HepG2 (cell line): ENCODE results near the gene MAP2K5. TPM values are rescaled to one million over a fixed set of nuclear protein-coding genes. Genes with fewer than 3 reads are reported as not detected.

Experiments used
- ATAC-seq: fragments of 200-7000 bp; cut with Tn5 transposase; 3 replicates; pipeline ENCODE4 v1.9.1; 2020; ENCODE audit warnings: mild to moderate bottlenecking, moderate library complexity
- BruUV-seq: library from RNA; stranded (reverse); fragments of 400-500 nt; replicated peaks from 2 replicates; lab custom pipeline; 2021; lab: Mats Ljungman, UMichigan
- CTCF ChIA-PET: fragments of 300-600 bp; formaldehyde crosslinking; extraction: SDS; loops from one replicate; lab custom pipeline; 2021; ENCODE audit warnings: low total read pairs, inconsistent platforms, low intra/inter-chr PET ratio; lab: Yijun Ruan, JAX
- POLR2A ChIA-PET: fragments of 350-600 bp; sonication (Branson Sonifier 250); formaldehyde crosslinking; loops from one replicate; lab custom pipeline; 2020; ENCODE audit warnings: antibody characterized with exemption, inconsistent platforms; lab: Yijun Ruan, JAX
- DNase-seq: peaks from one replicate; pipeline ENCODE4 v3.0.0-alpha.2; 2015; ENCODE audit warnings: low spot score
- FAIRE-seq: peaks from 3 replicates; lab custom pipeline; 2011; peaks lifted over from hg19 to GRCh38; lab: Jason Lieb, UNC
- H2AFZ ChIP-seq: one replicate; pipeline ENCODE4 v1.6.1; 2011; ENCODE audit warnings: low read length, inconsistent platforms
- H3K27ac ChIP-seq: fragments of 300-600 bp; 3 replicates; pipeline ENCODE4 v1.8.0; 2011; ENCODE audit warnings: mixed run types, mild to moderate bottlenecking, mixed read lengths, low read length, inconsistent platforms; ENCODE audit not compliant: insufficient read depth; ENCODE audit errors: extremely low read length
- H3K27me3 ChIP-seq, 2 experiments: fragments of 200-600 bp in 1 of 2; 2 replicates in 1 of 2; 3 replicates in 1 of 2; pipeline versions ENCODE4 v1.6.0 to v1.8.0; 2011; ENCODE audit warnings: low read length in 2 of 2, mild to moderate bottlenecking in 2 of 2, moderate library complexity in 2 of 2, inconsistent platforms in 1 of 2; ENCODE audit not compliant: insufficient read depth in 2 of 2, control insufficient read depth in 1 of 2
- H3K36me3 ChIP-seq, 2 experiments: fragments of 200-600 bp in 1 of 2; replicated peaks in 1 of 2; 2 replicates in 1 of 2; 3 replicates in 1 of 2; pipeline versions ENCODE4 v1.5.1 to v1.8.0; 2011; ENCODE audit warnings: low read length in 2 of 2, inconsistent platforms in 1 of 2; ENCODE audit not compliant: insufficient read depth in 2 of 2, control insufficient read depth in 1 of 2
- H3K4me1 ChIP-seq: 2 replicates; pipeline ENCODE4 v1.5.1; 2012; ENCODE audit warnings: low read length, inconsistent platforms; ENCODE audit not compliant: insufficient read depth
- H3K4me2 ChIP-seq: 2 replicates; pipeline ENCODE4 v1.6.0; 2011; ENCODE audit warnings: low read depth, low read length, inconsistent platforms
- H3K4me3 ChIP-seq, 3 experiments: fragments of 200-600 bp in 1 of 3; sonication (generic), shearing (Covaris generic) in 1 of 3; replicated peaks in 1 of 3; 2 replicates each; pipeline ENCODE4 v1.5.1; 2011 to 2016; ENCODE audit warnings: low read length in 3 of 3, inconsistent platforms in 2 of 3, low read depth in 2 of 3, mild to moderate bottlenecking in 2 of 3, control low read depth in 1 of 3, mixed read lengths in 1 of 3; ENCODE audit not compliant: insufficient read depth in 1 of 3
- H3K79me2 ChIP-seq: one replicate; pipeline ENCODE4 v1.6.1; 2011; ENCODE audit warnings: low read length, inconsistent platforms; ENCODE audit not compliant: insufficient read depth
- H3K9ac ChIP-seq: 2 replicates; pipeline ENCODE4 v1.6.0; 2011; ENCODE audit warnings: mild to moderate bottlenecking, low read depth, low read length, inconsistent platforms; ENCODE audit not compliant: insufficient read depth
- H3K9me3 ChIP-seq: 2 replicates; pipeline ENCODE4 v1.5.1; 2012; ENCODE audit warnings: mild to moderate bottlenecking, low read length
- H4K20me1 ChIP-seq: 2 replicates; pipeline ENCODE4 v1.6.0; 2011; ENCODE audit warnings: inconsistent platforms, mild to moderate bottlenecking, low read length, moderate library complexity; ENCODE audit not compliant: insufficient read depth
- AGO1 ChIP-seq: fragments of 200-400 bp; formaldehyde crosslinking; IDR thresholded peaks from 2 replicates; pipeline ENCODE4 v1.6.1; 2017; ENCODE audit warnings: mild to moderate bottlenecking, low read depth, low read length, moderate library complexity; ENCODE audit not compliant: poor library complexity, severe bottlenecking
- HOXA9 ChIP-seq: sonication (generic); formaldehyde crosslinking; IDR thresholded peaks from 2 replicates; pipeline ENCODE4 v1.8.1; 2022; ENCODE audit warnings: missing genetic modification reagents, mild to moderate bottlenecking, moderate library complexity, borderline replicate concordance
- JUND ChIP-seq: sonication (generic); formaldehyde crosslinking; IDR thresholded peaks from 2 replicates; pipeline ENCODE4 v1.8.0; 2022; ENCODE audit warnings: mild to moderate bottlenecking, missing genetic modification reagents
- NBN ChIP-seq: fragments of 450-650 bp; conservative IDR thresholded peaks from 2 replicates; pipeline ENCODE4 v1.6.1; 2017
- TOPORS ChIP-seq: sonication (generic); formaldehyde crosslinking; IDR thresholded peaks from 2 replicates; pipeline ENCODE4 v1.8.0; 2023; ENCODE audit warnings: mild to moderate bottlenecking, missing genetic modification reagents
- WGBS: methylation state at CpG from one replicate; pipeline ENCODE4 v1.1.6; 2017; ENCODE audit warnings: low lambda C conversion rate; 5-methylcytosine and 5-hydroxymethylcytosine counted together
- in situ Hi-C: cut with HindIII; loops from 2 replicates; pipeline ENCODE4 v1.10.0; 2017; ENCODE audit warnings: low pct_unique_long_range_greater_than_20kb; ENCODE audit not compliant: extremely low pct_ligation_motif_present
- intact Hi-C: fragments of 100-400 bp; cut with micrococcal nuclease; formaldehyde crosslinking; loops from one replicate; pipeline ENCODE4 v1.10.0; 2022; ENCODE audit not compliant: unreplicated experiment
- polyA plus RNA-seq, 8 experiments: library from polyadenylated mRNA; depleted of rRNA in 3 of 8; stranded (reverse) in 7 of 8; unstranded in 1 of 8; fragments of >200 nt; fragmentation: Illumina TruSeq in 4 of 8; extraction: Trizol in 4 of 8; gene quantifications; 2 replicates each; pipeline versions ENCODE4 v1.2.1 to v1.2.3, GENCODE V29; 2011 to 2016; ENCODE audit warnings: low read depth in 4 of 8, missing spikeins in 1 of 8, mixed read lengths in 1 of 8; ENCODE audit not compliant: insufficient read depth in 1 of 8
- total RNA-seq, 5 experiments: library from RNA; depleted of rRNA; stranded (reverse); fragments of >200 nt; fragmentation: Illumina TruSeq; extraction: Trizol; gene quantifications; 2 replicates each; pipeline ENCODE4 v1.2.3, GENCODE V29; 2016; ENCODE audit warnings: low read depth in 1 of 5
- TF ChIP-seq, protein P1 (sequence below): sonication (generic); formaldehyde crosslinking; IDR thresholded peaks from 2 replicates; pipeline ENCODE4 v1.4.0; 2020; ENCODE audit warnings: missing genetic modification reagents
- TF ChIP-seq, protein P2 (sequence below): sonication (generic); formaldehyde crosslinking; IDR thresholded peaks from 2 replicates; pipeline ENCODE4 v1.8.1; 2023; ENCODE audit warnings: mild to moderate bottlenecking, missing genetic modification reagents
- TF ChIP-seq, protein P3 (sequence below): sonication (generic); formaldehyde crosslinking; IDR thresholded peaks from 2 replicates; pipeline ENCODE4 v1.4.0; 2020; ENCODE audit warnings: missing genetic modification reagents

Gene MAP2K5
- total and polyA plus RNA-seq, 2 of the 13 experiments (the other 11 are each of a cell fraction or from before 2014, with no cell fraction given), result 4.0 to 4.3 TPM

DNA sequence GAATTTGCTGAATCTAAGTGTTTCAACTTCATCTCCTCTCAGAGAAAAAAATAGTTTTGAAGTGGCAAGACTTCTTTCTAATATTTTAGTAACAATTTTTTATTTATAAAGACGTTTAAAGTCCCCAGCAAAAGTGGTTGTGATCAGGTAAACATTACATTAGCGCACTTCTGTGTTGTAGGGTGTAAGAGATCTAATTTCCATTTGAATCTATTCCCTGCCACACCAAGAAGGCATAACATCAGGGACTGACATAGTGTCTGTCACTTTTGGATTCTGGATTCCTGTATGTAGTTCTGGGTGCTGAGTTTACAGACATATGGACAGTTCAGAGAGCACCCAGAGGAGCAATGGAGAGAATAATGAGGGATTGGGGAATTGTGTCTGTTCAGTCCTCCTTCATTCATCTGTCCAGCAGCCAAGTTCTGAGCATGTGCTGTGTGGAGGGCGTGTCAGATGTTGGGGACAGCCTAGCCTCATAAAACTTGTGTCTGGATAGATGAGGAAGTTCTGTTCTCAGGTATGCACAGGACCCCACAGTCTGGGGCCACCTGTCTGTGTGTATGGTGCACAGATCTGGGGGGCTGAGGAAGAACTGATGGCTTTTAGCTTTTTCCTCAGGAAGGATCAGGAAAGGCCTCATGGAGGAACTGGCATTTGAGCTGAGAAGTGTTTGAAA is 65.6 kb downstream of the MAP2K5 start:
- Histone ChIP-seq H3K36me3 (no peaks in the 10 kb centered on the region), H3K4me2 (no peak overlapping the region)
- TF ChIP-seq AGO1, result no peak
- no peak for TF ChIP-seq HOXA9 (CRISPR knock-in tag)
- TF ChIP-seq, protein P1, sequence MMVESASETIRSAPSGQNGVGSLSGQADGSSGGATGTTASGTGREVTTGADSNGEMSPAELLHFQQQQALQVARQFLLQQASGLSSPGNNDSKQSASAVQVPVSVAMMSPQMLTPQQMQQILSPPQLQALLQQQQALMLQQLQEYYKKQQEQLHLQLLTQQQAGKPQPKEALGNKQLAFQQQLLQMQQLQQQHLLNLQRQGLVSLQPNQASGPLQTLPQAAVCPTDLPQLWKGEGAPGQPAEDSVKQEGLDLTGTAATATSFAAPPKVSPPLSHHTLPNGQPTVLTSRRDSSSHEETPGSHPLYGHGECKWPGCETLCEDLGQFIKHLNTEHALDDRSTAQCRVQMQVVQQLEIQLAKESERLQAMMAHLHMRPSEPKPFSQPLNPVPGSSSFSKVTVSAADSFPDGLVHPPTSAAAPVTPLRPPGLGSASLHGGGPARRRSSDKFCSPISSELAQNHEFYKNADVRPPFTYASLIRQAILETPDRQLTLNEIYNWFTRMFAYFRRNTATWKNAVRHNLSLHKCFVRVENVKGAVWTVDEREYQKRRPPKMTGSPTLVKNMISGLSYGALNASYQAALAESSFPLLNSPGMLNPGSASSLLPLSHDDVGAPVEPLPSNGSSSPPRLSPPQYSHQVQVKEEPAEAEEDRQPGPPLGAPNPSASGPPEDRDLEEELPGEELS (CRISPR knock-in tag), result no peak
- TF ChIP-seq, protein P2, sequence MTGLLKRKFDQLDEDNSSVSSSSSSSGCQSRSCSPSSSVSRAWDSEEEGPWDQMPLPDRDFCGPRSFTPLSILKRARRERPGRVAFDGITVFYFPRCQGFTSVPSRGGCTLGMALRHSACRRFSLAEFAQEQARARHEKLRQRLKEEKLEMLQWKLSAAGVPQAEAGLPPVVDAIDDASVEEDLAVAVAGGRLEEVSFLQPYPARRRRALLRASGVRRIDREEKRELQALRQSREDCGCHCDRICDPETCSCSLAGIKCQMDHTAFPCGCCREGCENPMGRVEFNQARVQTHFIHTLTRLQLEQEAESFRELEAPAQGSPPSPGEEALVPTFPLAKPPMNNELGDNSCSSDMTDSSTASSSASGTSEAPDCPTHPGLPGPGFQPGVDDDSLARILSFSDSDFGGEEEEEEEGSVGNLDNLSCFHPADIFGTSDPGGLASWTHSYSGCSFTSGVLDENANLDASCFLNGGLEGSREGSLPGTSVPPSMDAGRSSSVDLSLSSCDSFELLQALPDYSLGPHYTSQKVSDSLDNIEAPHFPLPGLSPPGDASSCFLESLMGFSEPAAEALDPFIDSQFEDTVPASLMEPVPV, result no peak
- no peak for TF ChIP-seq JUND (CRISPR knock-in tag)
- TF ChIP-seq, protein P3, sequence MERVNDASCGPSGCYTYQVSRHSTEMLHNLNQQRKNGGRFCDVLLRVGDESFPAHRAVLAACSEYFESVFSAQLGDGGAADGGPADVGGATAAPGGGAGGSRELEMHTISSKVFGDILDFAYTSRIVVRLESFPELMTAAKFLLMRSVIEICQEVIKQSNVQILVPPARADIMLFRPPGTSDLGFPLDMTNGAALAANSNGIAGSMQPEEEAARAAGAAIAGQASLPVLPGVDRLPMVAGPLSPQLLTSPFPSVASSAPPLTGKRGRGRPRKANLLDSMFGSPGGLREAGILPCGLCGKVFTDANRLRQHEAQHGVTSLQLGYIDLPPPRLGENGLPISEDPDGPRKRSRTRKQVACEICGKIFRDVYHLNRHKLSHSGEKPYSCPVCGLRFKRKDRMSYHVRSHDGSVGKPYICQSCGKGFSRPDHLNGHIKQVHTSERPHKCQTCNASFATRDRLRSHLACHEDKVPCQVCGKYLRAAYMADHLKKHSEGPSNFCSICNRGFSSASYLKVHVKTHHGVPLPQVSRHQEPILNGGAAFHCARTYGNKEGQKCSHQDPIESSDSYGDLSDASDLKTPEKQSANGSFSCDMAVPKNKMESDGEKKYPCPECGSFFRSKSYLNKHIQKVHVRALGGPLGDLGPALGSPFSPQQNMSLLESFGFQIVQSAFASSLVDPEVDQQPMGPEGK, result no peak
- TF ChIP-seq NBN, result no peak
- TF ChIP-seq TOPORS (CRISPR knock-in tag), result no peak
- TF ChIP-seq, all 625 proteins: peak for 0
- no peak overlapping the region for H2AFZ ChIP-seq
- H3K4me1 ChIP-seq, result peaks cover 29% of the 10 kb centered on the region
- intact Hi-C loops, result no loop called here
- CTCF ChIA-PET, result no interaction called here
- FAIRE-seq (no peak), ATAC-seq (no peak), DNase-seq (no peak)
- H3K27me3 ChIP-seq, result no peaks in the 10 kb centered on the region
- no peak overlapping the region for H3K4me3 ChIP-seq
- 97% methylated on average over 3 of the region's 3 CpGs for WGBS
- BruUV-seq, result no TSS peak
- POLR2A ChIA-PET, result no interaction called here
- no peaks in the 10 kb centered on the region for H3K79me2 ChIP-seq
- no peaks in the 10 kb centered on the region for H4K20me1 ChIP-seq
- no peaks in the 10 kb centered on the region for H3K9me3 ChIP-seq
- in situ Hi-C loops, result no loop called here
- no peak overlapping the region for H3K27ac ChIP-seq
- no peak overlapping the region for H3K9ac ChIP-seq
